DMS153 (cell line): ENCODE data around the gene APMAP.

Experiments used
- DNase-seq: peaks from one replicate; lab custom pipeline; 2025; lab: John Stamatoyannopoulos, UW

APMAP gene

DNA sequence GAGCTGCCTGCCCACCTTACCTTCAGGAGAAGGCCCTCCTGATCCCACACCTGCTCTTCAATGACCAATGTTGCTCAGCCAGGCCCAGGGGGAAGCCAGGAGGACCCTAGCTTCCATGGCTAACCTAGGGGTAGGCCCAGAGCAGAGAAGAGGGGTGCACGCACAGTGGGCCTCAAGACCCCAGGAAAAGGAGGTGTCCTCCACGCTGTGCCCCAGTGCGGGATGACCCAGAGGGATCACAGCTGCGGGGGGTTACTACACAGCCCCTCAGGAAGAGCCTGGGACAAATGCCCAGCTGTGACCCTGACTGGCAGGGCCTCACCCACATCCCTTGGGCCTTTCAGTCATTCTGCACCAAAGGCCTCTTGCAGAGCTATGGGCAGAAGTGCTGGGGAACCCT is 31.6 kb upstream of the APMAP start:
- DNase-seq: no peak

- DNase-seq: no peak
Observed at GRCh38 chr20:25023356-25023755, 30.8 kb upstream of the APMAP start.

- no peak for DNase-seq
Observed at GRCh38 chr20:25022680-25023079, 30.1 kb upstream of the APMAP start.

DNA sequence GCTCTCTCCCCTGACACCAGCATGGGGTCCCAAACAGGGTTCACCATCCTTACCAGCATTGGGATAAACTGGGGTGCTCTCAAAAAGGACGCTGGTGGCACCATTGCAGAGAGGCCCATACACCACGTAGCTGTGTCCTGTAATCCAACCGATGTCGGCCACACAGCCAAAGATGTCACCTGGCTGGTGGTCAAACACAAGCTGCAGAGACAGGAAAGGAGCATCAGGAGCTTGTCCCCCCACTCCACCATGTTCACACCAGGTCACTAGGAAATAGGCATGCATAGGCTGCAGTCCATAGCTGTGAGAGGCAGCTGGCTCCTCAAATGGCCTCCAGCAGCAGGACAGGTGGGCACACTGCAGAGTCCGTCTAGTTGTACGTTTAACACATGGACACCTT is 28.8 kb upstream of the APMAP start:
- no peak for DNase-seq

GRCh38 chr20:25020901-25021301 is 28.4 kb upstream of the APMAP start:
- DNase-seq: no peak

GRCh38 chr20:25020345-25020744 is 27.8 kb upstream of the APMAP start:
- DNase-seq: no peak

DNA sequence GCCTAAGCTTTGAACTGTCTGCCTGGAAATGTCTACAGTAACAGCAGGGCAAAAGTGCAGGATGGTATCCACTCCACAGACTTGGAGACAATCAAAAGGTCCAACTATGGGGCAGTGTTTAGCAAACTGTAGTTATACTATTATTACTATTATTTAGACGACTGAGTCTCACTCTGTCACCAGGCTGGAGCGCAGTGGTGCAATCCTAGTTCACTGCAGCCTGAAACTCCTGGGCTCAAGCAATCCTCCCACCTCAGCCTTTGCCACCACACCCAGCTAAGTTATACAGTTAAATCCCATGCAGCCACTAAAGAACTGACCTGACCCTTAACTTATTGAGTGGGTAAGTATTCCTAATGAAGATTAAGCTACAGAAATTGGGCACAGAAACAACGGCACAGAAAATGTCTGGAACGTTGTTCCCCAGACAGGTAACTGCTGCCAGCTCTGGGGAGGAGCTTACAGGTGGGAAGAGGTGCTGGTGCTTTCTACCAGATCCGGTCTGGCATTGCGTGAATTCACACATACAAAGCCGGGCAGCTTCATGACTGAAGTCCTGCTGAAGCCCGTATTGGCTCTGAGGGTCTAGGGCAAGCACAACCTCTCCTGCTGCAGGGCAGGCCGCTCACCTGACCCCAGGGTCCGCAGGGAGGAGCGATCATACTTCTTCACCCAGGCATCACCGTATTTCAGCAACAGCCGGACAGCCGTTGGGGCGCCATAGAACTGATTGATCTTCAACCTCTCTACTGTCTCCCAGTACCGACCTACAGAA is 27.0 kb upstream of the APMAP start:
- no peak for DNase-seq

GRCh38 chr20:25018841-25019240 is 26.3 kb upstream of the APMAP start:
- no peak for DNase-seq

- DNase-seq: no peak
Observed at GRCh38 chr20:25018425-25018824, 25.9 kb upstream of the APMAP start.

DNA sequence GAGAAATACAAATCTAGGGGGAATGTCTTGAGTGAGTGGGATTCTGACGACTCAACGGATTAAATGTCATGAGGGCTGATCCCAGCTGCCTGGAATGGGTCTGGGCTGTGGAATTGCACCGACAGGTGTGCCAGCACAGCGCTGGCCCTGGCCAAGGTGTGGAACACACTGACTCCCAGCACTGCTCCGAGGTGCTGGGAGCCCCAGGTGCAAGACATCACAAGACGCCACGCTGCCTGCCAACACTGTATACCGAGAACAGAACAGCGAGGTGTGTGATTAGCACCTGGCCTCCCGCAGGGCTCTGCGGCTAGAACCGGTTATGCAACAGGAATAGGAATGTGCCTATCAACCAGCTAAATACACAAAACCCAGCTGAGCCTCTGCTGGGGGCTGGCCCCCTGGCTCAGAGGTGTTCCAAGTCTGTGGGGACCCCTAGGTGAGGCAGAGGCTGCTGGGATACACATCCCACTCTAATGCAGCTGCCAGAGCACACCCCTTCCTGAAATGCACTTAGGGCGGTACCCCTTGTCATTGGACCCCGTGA is 24.8 kb upstream of the APMAP start:
- peak; percentile 84 for DNase-seq

- no peak for DNase-seq
Observed at GRCh38 chr20:25016471-25016870, 23.9 kb upstream of the APMAP start.

DNA sequence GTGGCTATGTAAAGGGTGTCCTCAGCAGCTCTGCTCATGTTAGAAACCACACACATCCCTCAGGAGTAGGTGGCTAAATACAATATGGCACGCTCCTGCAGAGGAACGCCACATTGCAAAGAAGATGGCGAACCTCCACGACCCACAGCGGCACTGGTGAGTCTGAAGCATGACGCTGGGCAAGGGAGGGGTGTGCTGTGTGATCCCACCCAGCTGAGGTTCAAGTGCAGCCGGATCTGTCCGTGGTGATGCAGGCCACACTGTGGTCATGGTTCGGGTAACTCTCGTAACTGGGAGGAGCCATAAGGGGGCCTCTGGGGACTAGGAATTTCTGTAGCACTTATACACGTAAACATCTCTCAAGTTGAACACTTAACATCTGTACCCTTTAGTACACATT is 23.4 kb upstream of the APMAP start:
- no peak for DNase-seq

GRCh38 chr20:25014816-25015215 is 22.3 kb upstream of the APMAP start:
- no peak for DNase-seq

DNA sequence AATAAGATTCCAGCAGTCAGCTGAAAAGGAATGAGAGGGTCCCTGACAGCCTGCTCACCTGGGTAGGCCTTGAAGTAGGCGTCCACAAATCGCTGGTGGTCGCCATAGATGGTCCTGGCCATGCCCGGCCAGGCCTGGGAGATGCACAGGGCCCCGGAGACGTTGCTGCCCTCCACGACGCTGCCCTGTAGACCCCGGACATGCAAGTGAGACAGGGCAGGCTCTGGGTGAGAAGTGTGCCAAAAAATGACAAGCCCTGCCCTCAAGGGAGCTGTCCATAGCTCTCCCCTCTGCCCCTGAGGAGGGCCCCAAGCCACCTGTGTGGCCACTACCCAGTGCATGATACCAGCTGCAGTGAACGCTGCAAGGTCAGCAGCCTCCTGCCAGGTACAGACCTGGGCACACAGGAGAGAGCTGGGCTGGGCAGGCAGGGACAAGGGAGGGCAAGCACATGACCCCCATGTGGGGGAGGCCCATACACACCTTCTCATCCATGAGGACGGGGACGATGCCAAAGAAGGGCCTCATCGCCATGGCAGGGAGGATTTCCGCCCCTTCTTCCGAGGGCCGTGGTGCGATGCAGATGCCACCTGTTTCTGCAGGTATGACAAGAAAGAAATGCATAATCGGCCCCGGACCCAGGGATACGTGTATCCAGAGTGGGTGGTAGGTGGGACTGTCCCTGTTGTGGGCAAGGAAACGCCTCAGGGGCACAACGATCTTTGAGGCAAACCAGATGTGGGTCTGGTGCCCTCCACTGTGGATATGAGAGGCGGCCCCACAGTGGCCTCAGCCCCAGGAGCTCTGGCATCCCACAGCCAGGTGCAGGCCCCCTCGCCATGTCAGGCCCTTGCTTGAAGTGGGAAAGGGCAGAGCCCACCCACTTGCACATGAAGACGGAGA is 21.2 kb upstream of the APMAP start:
- DNase-seq: no peak

DNA sequence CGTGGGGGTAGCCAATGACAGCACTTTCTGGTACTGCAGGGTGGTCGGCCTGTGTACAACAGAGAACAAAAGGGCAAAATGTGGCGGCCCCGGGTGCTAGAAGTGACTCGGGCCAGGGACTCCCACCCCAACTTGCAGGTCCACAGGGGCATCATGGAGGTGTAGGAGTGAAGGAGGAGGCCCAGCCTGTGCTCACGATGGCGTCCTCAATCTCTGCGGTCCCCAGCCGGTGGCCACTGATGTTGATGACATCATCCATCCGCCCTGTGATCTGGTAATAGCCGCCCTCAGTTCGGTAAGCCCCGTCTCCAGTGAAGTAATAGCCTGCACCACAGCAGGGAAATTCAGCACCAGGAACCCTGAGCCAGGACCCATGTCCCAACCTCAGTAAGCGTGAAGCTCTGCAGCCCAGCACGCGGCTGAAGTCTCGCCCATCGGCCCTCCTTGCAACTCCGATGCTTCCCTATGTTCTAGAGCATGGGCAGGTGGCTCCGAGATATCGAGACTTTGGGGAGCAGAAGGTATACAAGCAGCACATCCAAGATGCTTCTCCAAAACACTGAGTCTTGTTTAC is 20.2 kb upstream of the APMAP start:
- DNase-seq: no peak

DNA sequence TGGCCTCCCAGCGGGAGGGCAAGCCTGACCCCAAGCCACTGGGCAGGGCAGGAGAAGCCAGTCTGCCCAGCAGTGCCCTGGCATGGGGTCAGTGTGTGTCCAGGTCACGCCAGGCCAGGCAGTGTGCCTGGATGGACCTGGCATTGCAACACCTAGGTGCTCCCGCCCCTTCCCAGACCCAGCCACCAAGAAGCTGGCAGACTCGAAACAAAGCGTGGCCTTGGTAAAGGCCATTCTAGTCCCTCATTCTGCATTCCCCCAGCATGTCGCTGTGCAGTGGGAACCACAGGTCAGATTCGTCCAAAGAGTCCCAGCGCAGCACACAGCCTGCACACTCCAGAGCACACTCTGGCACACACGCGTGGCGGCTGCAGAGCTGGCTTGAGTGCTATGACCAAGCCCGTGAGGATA is 19.3 kb upstream of the APMAP start:
- DNase-seq: no peak

GRCh38 chr20:25011261-25011660 is 18.7 kb upstream of the APMAP start:
- no peak for DNase-seq

GRCh38 chr20:25009218-25010145 is 16.9 kb upstream of the APMAP start:
- no peak for DNase-seq

DNA sequence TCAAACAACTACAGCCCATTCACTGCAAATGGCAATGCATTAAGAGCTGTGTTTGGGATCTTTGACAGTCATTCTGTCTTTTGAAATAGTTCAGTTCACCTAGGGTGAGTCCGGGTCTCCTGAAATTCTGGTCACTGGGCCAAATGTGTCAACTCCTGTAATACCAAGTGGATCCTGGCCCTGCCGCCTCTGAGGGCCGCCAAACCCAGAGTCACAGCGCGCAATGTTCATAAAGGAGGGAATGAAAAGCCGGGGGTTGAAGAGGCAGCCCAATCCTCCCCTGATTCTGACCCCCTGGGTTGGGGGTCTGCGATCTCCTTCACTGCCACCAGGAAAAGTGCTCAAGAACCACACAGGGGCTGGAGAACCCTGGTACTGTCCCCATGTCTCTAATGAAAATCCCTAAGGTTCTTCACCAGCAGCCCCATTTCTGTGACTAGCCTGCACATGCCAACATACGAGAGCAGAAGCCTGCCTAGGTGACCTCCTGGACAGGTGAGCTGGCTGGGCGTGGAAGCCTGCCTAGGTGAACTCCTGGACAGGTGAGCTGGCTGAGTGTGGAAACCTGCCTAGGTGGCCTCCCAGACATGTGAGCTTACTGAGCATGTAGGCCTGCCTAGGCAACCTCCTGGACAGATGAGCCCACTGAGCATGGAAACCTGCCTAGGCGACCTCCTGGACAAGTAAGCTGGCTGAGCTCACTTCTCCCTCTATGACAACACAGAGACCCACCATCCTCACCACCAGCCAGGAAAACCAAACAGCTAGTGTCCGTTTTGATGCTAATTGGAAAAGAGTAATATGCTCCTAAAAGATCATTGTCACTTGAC is 16.1 kb upstream of the APMAP start:
- DNase-seq: no peak

DNA sequence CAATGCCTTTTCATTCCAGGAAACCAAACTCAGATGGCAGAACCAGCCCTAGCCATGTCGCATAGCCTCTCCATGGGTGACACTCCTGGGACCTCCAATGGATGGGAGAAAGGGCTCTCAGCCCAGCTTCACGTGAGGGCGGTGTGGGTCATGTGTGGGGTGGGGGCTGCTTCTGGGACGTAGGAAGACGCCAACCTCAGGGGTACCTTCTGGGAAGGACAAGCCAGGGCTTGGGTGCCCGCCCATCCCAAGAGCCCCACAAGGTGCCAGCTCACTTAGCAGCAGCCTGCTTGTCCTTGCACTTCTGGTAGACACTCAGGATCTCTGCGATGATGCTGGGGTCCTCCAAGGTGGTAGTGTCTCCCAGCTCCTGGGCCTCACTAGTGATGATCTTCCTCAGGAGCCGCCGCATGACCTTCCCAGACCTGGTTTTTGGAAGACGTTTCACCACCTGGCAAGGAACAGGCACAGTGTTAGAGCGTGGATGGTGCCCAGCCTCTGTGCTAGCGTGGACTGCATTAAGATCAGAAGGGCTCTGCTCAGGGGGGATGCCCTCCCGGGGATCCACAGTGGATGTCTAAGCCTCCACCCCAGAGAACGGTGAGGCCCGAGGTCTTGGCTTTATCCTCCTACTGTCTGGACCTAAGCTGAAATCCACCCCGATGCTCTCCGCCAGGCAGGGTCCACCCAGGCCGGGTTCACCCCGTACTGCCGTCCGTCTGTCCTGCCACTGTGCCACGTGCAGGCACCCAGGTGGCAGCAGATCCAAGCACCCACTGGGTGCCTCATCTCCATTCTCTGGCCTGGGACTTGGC is 15.1 kb upstream of the APMAP start:
- DNase-seq: no peak
